Measurements from ENCODE around the gene TMEM132D. TPM values are rescaled to one million over a fixed set of nuclear protein-coding genes. Genes with fewer than 3 reads are reported as not detected.

TMEM132D gene
- total RNA-seq, 4 donors from 2014 or later, result 0.15 to 0.94 TPM; not detected in 2

- no peak overlapping the region for H3K27ac ChIP-seq
- peaks cover 29% of the 10 kb centered on the region for H3K27me3 ChIP-seq
- H3K4me1 ChIP-seq, result no peaks in the 10 kb centered on the region
- H3K4me3 ChIP-seq, result no peak overlapping the region
- ATAC-seq, result no peak
- H3K9me3 ChIP-seq, result no peaks in the 10 kb centered on the region
- WGBS, 2 donors (ENCODE audit: low coverage in 1 of 2), result 71 to 88% methylated on average over 1 to 3 of the region's 3 CpGs
- no peaks in the 10 kb centered on the region for H3K36me3 ChIP-seq
- TF ChIP-seq POLR2AphosphoS5 (IDR thresholded peaks at IDR 0.05) (no peak), CTCF (IDR thresholded peaks at IDR 0.05) (no peak), EP300 (IDR thresholded peaks at IDR 0.05) (no peak), POLR2A (IDR thresholded peaks at IDR 0.05) (no peak)
Measured at GRCh38 chr12:129534966-129535750, 368.7 kb downstream of the TMEM132D start.

GRCh38 chr12:129532707-129533499 lies 370.9 kb downstream of the TMEM132D start:
- TF ChIP-seq CTCF (IDR thresholded peaks at IDR 0.05) (no peak), POLR2AphosphoS5 (IDR thresholded peaks at IDR 0.05) (no peak), EP300 (IDR thresholded peaks at IDR 0.05) (no peak), POLR2A (IDR thresholded peaks at IDR 0.05) (no peak)
- no peak overlapping the region for H3K4me3 ChIP-seq
- 48 to 53% methylated on average over 8 to 12 of the region's 17 CpGs for WGBS, 2 donors (ENCODE audit: low coverage in 1 of 2)
- no peak for ATAC-seq
- H3K9me3 ChIP-seq, result no peaks in the 10 kb centered on the region
- no peaks in the 10 kb centered on the region for H3K4me1 ChIP-seq
- H3K36me3 ChIP-seq, result no peaks in the 10 kb centered on the region
- no peak overlapping the region for H3K27ac ChIP-seq
- H3K27me3 ChIP-seq, result peaks cover 23% of the 10 kb centered on the region

- no peaks in the 10 kb centered on the region for H3K4me1 ChIP-seq
- WGBS, 2 donors (ENCODE audit: low coverage in 1 of 2), result 60 to 71% methylated on average over 6 to 7 of the region's 7 CpGs
- no peak overlapping the region for H3K4me3 ChIP-seq
- H3K27me3 ChIP-seq, result peaks cover 23% of the 10 kb centered on the region
- no peaks in the 10 kb centered on the region for H3K36me3 ChIP-seq
- no peak for TF ChIP-seq POLR2AphosphoS5 (IDR thresholded peaks at IDR 0.05)
- TF ChIP-seq EP300 (IDR thresholded peaks at IDR 0.05), result no peak
- no peak for TF ChIP-seq CTCF (IDR thresholded peaks at IDR 0.05)
- no peak for TF ChIP-seq POLR2A (IDR thresholded peaks at IDR 0.05)
- no peak overlapping the region for H3K27ac ChIP-seq
- ATAC-seq, result no peak
- no peaks in the 10 kb centered on the region for H3K9me3 ChIP-seq
Measured at GRCh38 chr12:129532082-129532481, 371.7 kb downstream of the TMEM132D start.

GRCh38 chr12:129530984-129531383 lies 372.8 kb downstream of the TMEM132D start:
- Histone ChIP-seq H3K27me3 (peaks cover 23% of the 10 kb centered on the region), H3K4me1 (no peaks in the 10 kb centered on the region), H3K4me3 (no peak overlapping the region), H3K36me3 (no peaks in the 10 kb centered on the region), H3K9me3 (no peaks in the 10 kb centered on the region), H3K27ac (no peak overlapping the region)
- no peak for ATAC-seq
- WGBS, 2 donors (ENCODE audit: low coverage in 1 of 2), result 28 to 44% methylated on average over 11 to 13 of the region's 13 CpGs
- TF ChIP-seq POLR2A (IDR thresholded peaks at IDR 0.05), result no peak
- TF ChIP-seq CTCF (IDR thresholded peaks at IDR 0.05), result no peak
- no peak for TF ChIP-seq EP300 (IDR thresholded peaks at IDR 0.05)
- no peak for TF ChIP-seq POLR2AphosphoS5 (IDR thresholded peaks at IDR 0.05)

Data from gastroesophageal sphincter (tissue), 4 donors.